Measurements from ENCODE around the gene FANK1.
"Not testable (repeated sequence)": the region's sequence is repeated elsewhere in the genome, so short reads cannot be mapped to it uniquely, and the experiment has no call there.

Gene FANK1

DNA sequence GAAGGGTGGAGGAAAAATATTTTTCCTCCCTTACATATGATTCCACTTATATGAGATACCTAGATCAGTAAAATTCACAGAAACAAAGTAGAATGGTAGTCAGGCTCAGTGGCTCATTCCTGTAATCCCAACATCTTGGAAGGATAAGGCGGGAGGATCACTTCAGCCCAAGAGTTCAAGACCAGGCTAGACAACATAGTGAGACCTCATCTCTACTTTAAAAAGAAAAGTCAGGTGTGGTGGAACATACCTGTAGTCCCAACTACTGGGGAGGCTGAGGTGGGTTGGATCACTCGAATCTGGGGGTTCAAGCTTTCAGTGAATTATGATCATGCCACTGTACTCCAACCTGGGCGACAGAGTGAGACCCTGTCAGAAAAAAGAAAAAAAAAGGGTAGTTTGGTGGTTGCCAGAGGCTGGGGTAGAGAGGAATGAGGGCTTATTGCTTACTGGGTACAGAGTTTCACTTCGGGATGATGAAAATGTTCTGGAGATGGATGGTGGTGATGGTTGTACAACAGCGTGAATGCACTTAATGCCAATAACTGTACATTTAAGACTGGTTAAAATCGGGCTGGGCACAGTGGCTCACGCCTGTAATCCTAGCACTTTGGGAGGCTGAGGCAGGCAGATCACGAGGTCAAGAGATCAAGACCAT is 21.5 kb downstream of the FANK1 start:
- ATAC-seq: not testable (repeated sequence)

DNA sequence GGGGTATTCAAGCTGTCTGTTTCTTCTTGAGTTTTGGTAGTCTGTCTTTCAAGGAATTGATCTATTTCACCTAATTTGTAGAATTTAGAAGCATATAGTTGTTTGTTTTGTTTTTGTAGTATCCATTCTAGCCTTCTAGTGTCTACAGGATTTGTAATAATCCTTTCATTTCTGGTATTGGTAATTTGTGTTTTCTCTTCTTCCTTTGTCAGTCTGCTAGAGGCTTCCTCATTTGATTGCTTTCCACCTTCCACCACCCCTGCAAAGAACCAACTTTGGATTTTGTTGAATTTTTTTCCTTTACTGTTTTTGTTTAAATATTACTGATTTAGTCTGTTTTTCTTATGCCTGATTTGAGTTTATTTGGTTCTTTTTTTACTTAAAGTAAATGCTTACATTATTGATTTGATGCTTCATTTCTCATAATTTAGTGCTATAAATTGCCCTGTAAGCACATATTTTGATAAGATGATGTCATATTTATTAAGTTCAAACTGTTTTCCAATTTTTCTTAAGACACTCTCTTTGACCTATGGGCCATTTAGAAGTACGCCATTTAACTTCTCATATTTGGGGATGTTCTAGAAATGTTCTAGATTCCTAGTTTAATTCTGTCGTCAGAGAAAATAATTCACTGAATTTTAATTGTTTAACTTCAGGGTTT is 25.4 kb downstream of the FANK1 start:
- ATAC-seq: not testable (repeated sequence)

DNA sequence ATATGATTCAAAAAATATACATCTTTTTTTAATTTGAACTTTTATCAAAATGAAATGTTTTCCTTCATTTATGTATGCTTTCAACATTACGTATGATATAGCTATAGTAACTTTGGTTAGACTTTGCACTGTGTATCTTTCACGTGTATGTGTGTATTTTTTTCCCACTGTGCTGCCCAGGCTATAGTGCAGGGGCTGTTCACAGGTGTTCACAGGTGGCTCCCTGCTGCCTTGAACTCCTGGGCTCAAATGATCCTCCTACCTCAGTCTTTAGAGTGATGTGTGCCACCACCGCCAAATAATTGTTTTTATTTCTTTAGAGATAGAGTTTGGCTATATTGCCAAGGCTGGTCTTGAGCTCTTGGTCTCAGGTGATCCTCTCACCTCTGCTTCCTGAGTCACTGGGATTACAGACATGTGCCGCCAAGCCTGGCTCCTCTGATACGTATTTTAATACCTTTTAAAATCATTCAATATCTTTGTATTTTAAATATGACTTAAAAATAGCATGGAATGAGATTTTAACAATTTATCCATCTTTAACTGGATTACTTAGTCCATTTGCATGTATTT is 29.0 kb downstream of the FANK1 start:
- TF ChIP-seq ESRRG (CRISPR knock-in tag; IDR thresholded peaks at IDR 0.05) (no peak), CSRNP3 (CRISPR knock-in tag; IDR thresholded peaks at IDR 0.05) (no peak), ZC3H10 (CRISPR knock-in tag; IDR thresholded peaks at IDR 0.05) (no peak), PPARA (CRISPR knock-in tag; IDR thresholded peaks at IDR 0.05; ENCODE audit: borderline replicate concordance) (no peak), GLIS3 (CRISPR knock-in tag; IDR thresholded peaks at IDR 0.05) (no peak), TCF4 (CRISPR knock-in tag; IDR thresholded peaks at IDR 0.05; ENCODE audit: borderline replicate concordance) (no peak), ZNF70 (CRISPR knock-in tag; IDR thresholded peaks at IDR 0.05) (no peak), ZFP30 (CRISPR knock-in tag; IDR thresholded peaks at IDR 0.05) (no peak), ARNTL (CRISPR knock-in tag; IDR thresholded peaks at IDR 0.05; ENCODE audit: borderline replicate concordance, low read depth) (no peak), ZNF8 (CRISPR knock-in tag; IDR thresholded peaks at IDR 0.05) (no peak), TSHZ2 (CRISPR knock-in tag; IDR thresholded peaks at IDR 0.05) (no peak), OSR1 (CRISPR knock-in tag; IDR thresholded peaks at IDR 0.05) (no peak), BACH2 (CRISPR knock-in tag; IDR thresholded peaks at IDR 0.05; ENCODE audit: borderline replicate concordance) (no peak), RARB (CRISPR knock-in tag; IDR thresholded peaks at IDR 0.05) (no peak), CSDC2 (CRISPR knock-in tag; IDR thresholded peaks at IDR 0.05) (no peak), POU6F1 (CRISPR knock-in tag; IDR thresholded peaks at IDR 0.05; ENCODE audit: borderline replicate concordance, low read depth) (no peak), ZNF565 (CRISPR knock-in tag; conservative IDR thresholded peaks at IDR 0.05; ENCODE audit: low read depth) (no peak), ISL1 (CRISPR knock-in tag; IDR thresholded peaks at IDR 0.05) (no peak)
- TF ChIP-seq, protein P1, sequence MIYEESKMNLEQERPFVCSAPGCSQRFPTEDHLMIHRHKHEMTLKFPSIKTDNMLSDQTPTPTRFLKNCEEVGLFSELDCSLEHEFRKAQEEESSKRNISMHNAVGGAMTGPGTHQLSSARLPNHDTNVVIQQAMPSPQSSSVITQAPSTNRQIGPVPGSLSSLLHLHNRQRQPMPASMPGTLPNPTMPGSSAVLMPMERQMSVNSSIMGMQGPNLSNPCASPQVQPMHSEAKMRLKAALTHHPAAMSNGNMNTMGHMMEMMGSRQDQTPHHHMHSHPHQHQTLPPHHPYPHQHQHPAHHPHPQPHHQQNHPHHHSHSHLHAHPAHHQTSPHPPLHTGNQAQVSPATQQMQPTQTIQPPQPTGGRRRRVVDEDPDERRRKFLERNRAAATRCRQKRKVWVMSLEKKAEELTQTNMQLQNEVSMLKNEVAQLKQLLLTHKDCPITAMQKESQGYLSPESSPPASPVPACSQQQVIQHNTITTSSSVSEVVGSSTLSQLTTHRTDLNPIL (CRISPR knock-in tag; IDR thresholded peaks at IDR 0.05; ENCODE audit: low read depth): no peak
- TF ChIP-seq, protein P2, sequence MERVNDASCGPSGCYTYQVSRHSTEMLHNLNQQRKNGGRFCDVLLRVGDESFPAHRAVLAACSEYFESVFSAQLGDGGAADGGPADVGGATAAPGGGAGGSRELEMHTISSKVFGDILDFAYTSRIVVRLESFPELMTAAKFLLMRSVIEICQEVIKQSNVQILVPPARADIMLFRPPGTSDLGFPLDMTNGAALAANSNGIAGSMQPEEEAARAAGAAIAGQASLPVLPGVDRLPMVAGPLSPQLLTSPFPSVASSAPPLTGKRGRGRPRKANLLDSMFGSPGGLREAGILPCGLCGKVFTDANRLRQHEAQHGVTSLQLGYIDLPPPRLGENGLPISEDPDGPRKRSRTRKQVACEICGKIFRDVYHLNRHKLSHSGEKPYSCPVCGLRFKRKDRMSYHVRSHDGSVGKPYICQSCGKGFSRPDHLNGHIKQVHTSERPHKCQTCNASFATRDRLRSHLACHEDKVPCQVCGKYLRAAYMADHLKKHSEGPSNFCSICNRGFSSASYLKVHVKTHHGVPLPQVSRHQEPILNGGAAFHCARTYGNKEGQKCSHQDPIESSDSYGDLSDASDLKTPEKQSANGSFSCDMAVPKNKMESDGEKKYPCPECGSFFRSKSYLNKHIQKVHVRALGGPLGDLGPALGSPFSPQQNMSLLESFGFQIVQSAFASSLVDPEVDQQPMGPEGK (CRISPR knock-in tag; IDR thresholded peaks at IDR 0.05; ENCODE audit: borderline replicate concordance): no peak
- no peak for ATAC-seq

Measured in SK-N-SH treated with all-trans-retinoic acid at 6 μM for 48 hours (cell line).